ENCODE data around the gene EP400. TPM values are rescaled to one million over a fixed set of nuclear protein-coding genes. Genes with fewer than 3 reads are reported as not detected.

EP400 gene
- total and polyA plus RNA-seq, 2 experiments from 2014 or later, result 10.3 to 12.3 TPM

- Histone ChIP-seq H2AFZ (no peak overlapping the region), H3K27me3 (no peaks in the 10 kb centered on the region), H3K4me2 (no peak overlapping the region), H3K36me3 (replicated peaks; ENCODE audit: insufficient read depth, low read depth) (no peaks in the 10 kb centered on the region), H3K9me3 (ENCODE audit: low read depth) (no peaks in the 10 kb centered on the region), H3K27ac (no peak overlapping the region), H3K79me2 (no peaks in the 10 kb centered on the region), H3K4me3 (no peak overlapping the region), H3K9me2 (replicated peaks; ENCODE audit: insufficient read depth) (no peaks in the 10 kb centered on the region), H4K20me1 (ENCODE audit: insufficient read depth, poor library complexity, severe bottlenecking) (no peaks in the 10 kb centered on the region), H3K4me1 (ENCODE audit: insufficient read depth) (no peaks in the 10 kb centered on the region)
- TF ChIP-seq EZH2 (IDR thresholded peaks at IDR 0.05; ENCODE audit: borderline replicate concordance) (no peak), CTCF (IDR thresholded peaks at IDR 0.05; ENCODE audit: poor library complexity) (no peak), EZH2phosphoT487 (IDR thresholded peaks at IDR 0.05; ENCODE audit: low read depth, severe bottlenecking, unreplicated experiment) (no peak)
- no peak for DNase-seq (ENCODE audit: low spot score)
- WGBS (ENCODE audit: low lambda C conversion rate, missing lambda C conversion rate), result 96% methylated on average over 15 of the region's 15 CpGs
Measured at GRCh38 chr12:132028111-132028510, 78.4 kb downstream of the EP400 start.

- Histone ChIP-seq H3K4me3 (no peak overlapping the region), H3K27me3 (no peaks in the 10 kb centered on the region), H3K79me2 (no peaks in the 10 kb centered on the region), H3K9me3 (ENCODE audit: low read depth) (no peaks in the 10 kb centered on the region), H3K36me3 (replicated peaks; ENCODE audit: insufficient read depth, low read depth) (no peaks in the 10 kb centered on the region), H3K27ac (no peak overlapping the region), H4K20me1 (ENCODE audit: insufficient read depth, poor library complexity, severe bottlenecking) (no peaks in the 10 kb centered on the region), H3K9me2 (replicated peaks; ENCODE audit: insufficient read depth) (no peaks in the 10 kb centered on the region), H2AFZ (no peak overlapping the region), H3K4me1 (ENCODE audit: insufficient read depth) (no peaks in the 10 kb centered on the region), H3K4me2 (no peak overlapping the region)
- DNase-seq (ENCODE audit: low spot score), result no peak
- TF ChIP-seq EZH2 (IDR thresholded peaks at IDR 0.05; ENCODE audit: borderline replicate concordance) (no peak), CTCF (IDR thresholded peaks at IDR 0.05; ENCODE audit: poor library complexity) (no peak), EZH2phosphoT487 (IDR thresholded peaks at IDR 0.05; ENCODE audit: low read depth, severe bottlenecking, unreplicated experiment) (no peak)
- WGBS (ENCODE audit: low lambda C conversion rate, missing lambda C conversion rate), result 91% methylated on average over 23 of the region's 26 CpGs
Measured at GRCh38 chr12:132029503-132030300, 80.0 kb downstream of the EP400 start.

- no peak overlapping the region for H3K4me2 ChIP-seq
- TF ChIP-seq CTCF (IDR thresholded peaks at IDR 0.05; ENCODE audit: poor library complexity), result no peak
- TF ChIP-seq EZH2phosphoT487 (IDR thresholded peaks at IDR 0.05; ENCODE audit: low read depth, severe bottlenecking, unreplicated experiment), result no peak
- no peak for TF ChIP-seq EZH2 (IDR thresholded peaks at IDR 0.05; ENCODE audit: borderline replicate concordance)
- H3K4me3 ChIP-seq, result no peak overlapping the region
- no peaks in the 10 kb centered on the region for H3K79me2 ChIP-seq
- H3K9me2 ChIP-seq (replicated peaks; ENCODE audit: insufficient read depth), result no peaks in the 10 kb centered on the region
- no peaks in the 10 kb centered on the region for H3K36me3 ChIP-seq (replicated peaks; ENCODE audit: insufficient read depth, low read depth)
- WGBS (ENCODE audit: low lambda C conversion rate, missing lambda C conversion rate), result 93% methylated on average over 11 of the region's 11 CpGs
- H3K27me3 ChIP-seq, result no peaks in the 10 kb centered on the region
- H2AFZ ChIP-seq, result no peak overlapping the region
- H3K4me1 ChIP-seq (ENCODE audit: insufficient read depth), result no peaks in the 10 kb centered on the region
- H4K20me1 ChIP-seq (ENCODE audit: insufficient read depth, poor library complexity, severe bottlenecking), result no peaks in the 10 kb centered on the region
- H3K27ac ChIP-seq, result no peak overlapping the region
- H3K9me3 ChIP-seq (ENCODE audit: low read depth), result no peaks in the 10 kb centered on the region
- DNase-seq (ENCODE audit: low spot score), result no peak
Measured at GRCh38 chr12:132030367-132031038, 80.8 kb downstream of the EP400 start.
